ENCODE measurements around the gene WDR26.

DNA sequence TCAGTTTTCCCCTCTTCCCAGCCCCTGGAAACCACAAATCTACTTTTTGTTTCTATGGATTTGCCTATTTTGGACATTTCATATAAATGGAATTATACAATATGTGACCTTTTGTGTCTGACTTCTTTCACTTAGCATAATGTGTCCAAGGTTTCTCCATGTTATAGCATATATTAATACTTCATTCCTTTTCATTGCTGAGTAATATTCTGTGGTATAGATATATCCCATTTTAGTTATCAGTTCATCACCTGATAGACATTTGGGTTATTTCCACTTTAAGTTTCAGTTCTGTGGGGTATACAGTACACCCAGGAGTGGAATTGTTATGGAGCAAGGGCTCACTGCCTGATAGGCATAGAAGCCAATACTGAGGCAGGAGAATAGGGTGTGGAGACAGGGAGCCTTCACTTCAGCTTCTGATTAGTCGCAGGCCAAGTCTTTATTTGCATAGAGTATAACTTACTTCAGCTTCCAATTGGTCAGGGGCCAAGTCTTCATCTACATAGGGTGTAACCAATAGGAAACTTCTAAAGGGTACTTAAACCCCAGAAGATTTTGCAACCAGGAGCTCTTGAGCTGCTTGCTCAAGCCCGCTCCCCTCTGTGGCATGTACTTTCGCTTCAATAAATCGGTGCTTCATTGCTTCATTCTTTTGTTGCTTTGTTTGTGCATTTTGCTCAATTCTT is 96.3 kb downstream of the WDR26 start:
- TF ChIP-seq CTCF (IDR thresholded peaks at IDR 0.05; ENCODE audit: insufficient read depth, low read length, poor library complexity, severe bottlenecking) (no peak), EZH2phosphoT487 (conservative IDR thresholded peaks at IDR 0.05; ENCODE audit: low read length) (no peak)
